Measurements from ENCODE around the gene CCDC6. TPM values are rescaled to one million over a fixed set of nuclear protein-coding genes. Genes with fewer than 3 reads are reported as not detected.

CCDC6 gene
- polyA plus RNA-seq, 6 donors from 2014 or later, result 7.8 to 20.9 (median 11.7) TPM

- DNase-seq (peak; percentile 19), ATAC-seq (ENCODE audit: low read depth in 2 of 2) (no peak)
- Mint-ChIP-seq H3K9me3 (no peaks in the 10 kb centered on the region), H3K27ac (peak overlapping the region in 4 of 6 donors; percentile 32 to 74 (median 56)), H3K27me3 (no peaks in the 10 kb centered on the region), H3K36me3 (peaks cover 10 to 19% of the 10 kb centered on the region in 2 donors), H3K4me1 (peaks cover 46 to 63% (median 52%) of the 10 kb centered on the region in 3 donors), H3K4me3 (no peak overlapping the region)
These were observed 75.6 kb downstream of the CCDC6 start for GRCh38 chr10:59830601-59831259.

DNA sequence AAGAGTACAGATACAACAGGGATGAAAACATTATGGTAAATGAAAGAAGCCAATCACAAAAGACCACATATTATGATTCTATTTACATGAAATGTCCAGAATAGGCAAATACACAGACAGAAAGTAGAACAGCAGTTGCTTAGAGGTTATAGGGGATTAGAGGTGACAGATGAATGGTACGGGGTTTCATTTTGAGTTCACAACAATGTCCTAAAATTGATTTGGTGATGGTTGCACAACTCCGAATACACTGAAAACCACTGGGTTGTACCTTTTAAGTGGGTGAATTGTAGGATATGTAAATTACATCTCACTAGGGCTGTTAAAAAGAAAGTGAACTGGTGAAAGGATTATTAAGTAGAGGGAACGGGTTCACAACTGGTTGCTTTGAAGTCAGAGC lies 76.8 kb downstream of the CCDC6 start:
- peaks cover 40 to 57% (median 46%) of the 10 kb centered on the region in 3 donors for H3K4me1 Mint-ChIP-seq
- peaks cover 16 to 27% of the 10 kb centered on the region in 2 donors for H3K36me3 Mint-ChIP-seq
- no peak overlapping the region for H3K4me3 Mint-ChIP-seq
- ATAC-seq (ENCODE audit: low read depth in 2 of 2) (no peak), DNase-seq (no peak)
- no peaks in the 10 kb centered on the region for H3K9me3 Mint-ChIP-seq
- no peaks in the 10 kb centered on the region for H3K27me3 Mint-ChIP-seq
- peak overlapping the region in 1 of 6 donors; percentile 23 for H3K27ac Mint-ChIP-seq

DNA sequence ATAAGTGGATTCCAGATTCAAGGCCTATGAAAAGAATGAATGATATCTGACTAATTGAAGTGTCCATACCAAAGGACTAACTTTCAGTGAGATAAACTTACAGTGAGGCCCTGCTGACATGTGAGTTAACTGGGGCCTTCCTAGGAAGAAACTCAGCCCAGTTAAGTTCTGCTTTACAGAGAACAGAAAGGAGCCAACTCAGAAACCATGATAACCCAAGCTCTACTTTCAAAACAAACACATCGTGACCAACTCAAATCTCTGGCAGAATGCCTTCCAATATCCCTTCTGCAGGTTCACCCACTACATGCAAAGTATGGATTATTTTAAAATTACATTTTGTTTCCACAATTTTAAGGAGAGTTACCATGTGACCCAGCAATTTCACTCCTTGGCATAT lies 77.3 kb downstream of the CCDC6 start:
- DNase-seq, result no peak
- H3K36me3 Mint-ChIP-seq, result peaks cover 16 to 27% of the 10 kb centered on the region in 2 donors
- no peaks in the 10 kb centered on the region for H3K27me3 Mint-ChIP-seq
- H3K4me3 Mint-ChIP-seq, result no peak overlapping the region
- peaks cover 37 to 57% (median 44%) of the 10 kb centered on the region in 3 donors for H3K4me1 Mint-ChIP-seq
- H3K9me3 Mint-ChIP-seq, result no peaks in the 10 kb centered on the region
- ATAC-seq (ENCODE audit: low read depth in 2 of 2), result no peak
- peak overlapping the region in 2 of 6 donors; percentile 23 to 61 for H3K27ac Mint-ChIP-seq

DNA sequence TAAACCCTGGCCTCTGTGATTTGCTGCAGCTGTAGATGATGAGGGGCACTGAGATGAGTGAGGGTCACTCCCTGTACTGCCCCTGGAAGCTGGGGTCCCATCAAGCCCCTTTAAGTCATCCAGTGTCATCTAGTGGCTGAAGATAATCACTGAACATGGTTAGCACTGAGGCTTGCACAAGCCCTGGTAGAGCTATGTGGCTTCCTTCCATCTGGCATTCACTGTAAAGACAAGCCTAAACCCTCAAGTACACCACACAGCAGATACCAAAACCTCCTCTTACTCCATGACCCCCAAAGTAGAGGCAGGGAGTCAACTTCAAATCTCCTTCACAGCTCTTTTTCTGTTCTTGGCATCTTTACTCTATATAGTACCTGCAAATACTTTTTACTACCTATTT lies 80.4 kb downstream of the CCDC6 start:
- H3K27me3 Mint-ChIP-seq, result no peaks in the 10 kb centered on the region
- no peak overlapping the region for H3K27ac Mint-ChIP-seq
- H3K9me3 Mint-ChIP-seq, result no peaks in the 10 kb centered on the region
- peaks cover 33 to 49% (median 34%) of the 10 kb centered on the region in 3 donors for H3K4me1 Mint-ChIP-seq
- peaks cover 16 to 19% of the 10 kb centered on the region in 2 donors for H3K36me3 Mint-ChIP-seq
- ATAC-seq (ENCODE audit: low read depth in 2 of 2) (no peak), DNase-seq (no peak)
- no peak overlapping the region for H3K4me3 Mint-ChIP-seq

GRCh38 chr10:59823751-59824150 lies 82.6 kb downstream of the CCDC6 start:
- DNase-seq (no peak), ATAC-seq (ENCODE audit: low read depth in 2 of 2) (no peak)
- Mint-ChIP-seq H3K4me3 (no peak overlapping the region), H3K4me1 (peaks cover 28 to 36% (median 30%) of the 10 kb centered on the region in 3 donors), H3K36me3 (peaks cover 16 to 19% of the 10 kb centered on the region in 2 donors), H3K27me3 (no peaks in the 10 kb centered on the region), H3K27ac (no peak overlapping the region), H3K9me3 (no peaks in the 10 kb centered on the region)

DNA sequence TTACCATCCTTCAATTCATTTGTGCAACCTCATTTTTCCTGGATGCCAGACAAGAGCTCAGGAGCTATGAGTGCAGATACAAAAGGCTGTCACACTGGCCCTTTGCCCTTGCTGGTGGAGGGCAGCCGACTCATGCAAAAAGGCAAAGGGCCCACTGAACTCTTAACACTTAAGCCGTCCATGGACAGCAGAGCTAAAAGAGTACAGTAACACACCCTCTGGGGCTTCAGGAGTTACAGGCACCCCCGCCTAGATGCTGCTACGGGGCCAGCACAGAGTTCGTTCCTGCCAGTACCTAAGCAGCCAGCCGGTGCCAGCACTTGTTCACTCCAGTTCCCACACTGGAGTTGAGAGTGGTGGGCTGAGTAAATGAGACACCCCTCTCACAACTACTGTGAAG lies 83.2 kb downstream of the CCDC6 start:
- no peaks in the 10 kb centered on the region for H3K9me3 Mint-ChIP-seq
- no peak overlapping the region for H3K27ac Mint-ChIP-seq
- no peak for DNase-seq
- peaks cover 28 to 36% (median 30%) of the 10 kb centered on the region in 3 donors for H3K4me1 Mint-ChIP-seq
- H3K36me3 Mint-ChIP-seq, result peaks cover 16 to 19% of the 10 kb centered on the region in 2 donors
- no peak for ATAC-seq (ENCODE audit: low read depth in 2 of 2)
- no peaks in the 10 kb centered on the region for H3K27me3 Mint-ChIP-seq
- no peak overlapping the region for H3K4me3 Mint-ChIP-seq

DNA sequence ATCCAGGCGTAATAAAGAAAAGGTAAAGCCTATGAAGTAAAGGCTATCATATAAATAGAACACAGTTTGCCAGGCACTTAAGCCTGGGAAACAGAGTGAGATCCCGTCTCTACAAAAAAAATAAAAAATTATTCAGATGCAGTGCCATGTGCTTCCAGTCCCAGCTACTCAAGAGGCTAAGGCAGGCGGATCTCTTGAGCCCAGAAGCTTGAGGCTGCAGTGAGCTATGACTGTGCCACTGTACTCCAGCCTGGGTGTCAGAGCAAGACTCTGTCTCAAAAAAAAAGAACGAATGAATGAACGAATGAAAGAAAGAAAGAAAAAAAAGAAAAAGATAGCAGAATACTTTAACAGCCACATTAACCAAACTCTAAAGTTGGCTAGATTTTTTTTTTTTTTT lies 85.9 kb downstream of the CCDC6 start:
- peak overlapping the region in 2 of 6 donors; percentile 46 to 81 for H3K27ac Mint-ChIP-seq
- ATAC-seq (ENCODE audit: low read depth in 2 of 2) (no peak), DNase-seq (no peak)
- no peaks in the 10 kb centered on the region for H3K9me3 Mint-ChIP-seq
- no peak overlapping the region for H3K4me3 Mint-ChIP-seq
- peaks cover 5 to 6% of the 10 kb centered on the region in 2 donors for H3K36me3 Mint-ChIP-seq
- H3K27me3 Mint-ChIP-seq, result no peaks in the 10 kb centered on the region
- H3K4me1 Mint-ChIP-seq, result peaks cover 18 to 30% (median 21%) of the 10 kb centered on the region in 3 donors

DNA sequence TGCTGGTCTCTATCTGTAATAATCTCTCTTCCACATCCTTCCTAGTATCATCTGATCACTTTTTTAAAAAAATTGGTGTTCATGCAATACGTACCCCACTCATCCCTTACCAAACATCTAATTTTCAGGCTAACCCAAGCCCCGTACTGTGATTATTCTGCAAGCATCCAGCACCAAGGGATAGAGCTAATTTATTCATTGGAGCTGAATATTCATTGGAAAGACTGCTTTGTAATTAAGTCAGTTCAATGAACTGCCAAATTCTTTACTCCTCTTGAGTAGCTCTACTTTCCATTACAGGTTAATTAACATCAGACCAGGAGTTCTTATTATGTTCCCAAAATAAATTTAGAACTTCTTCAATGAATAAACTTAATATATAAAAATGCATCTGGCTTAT lies 86.7 kb downstream of the CCDC6 start:
- H3K27ac Mint-ChIP-seq, result peak overlapping the region in 2 of 6 donors; percentile 17 to 40
- no peaks in the 10 kb centered on the region for H3K9me3 Mint-ChIP-seq
- H3K4me1 Mint-ChIP-seq, result peaks cover 13 to 25% (median 18%) of the 10 kb centered on the region in 3 donors
- ATAC-seq (ENCODE audit: low read depth in 2 of 2) (no peak), DNase-seq (no peak)
- H3K4me3 Mint-ChIP-seq, result no peak overlapping the region
- no peaks in the 10 kb centered on the region for H3K27me3 Mint-ChIP-seq
- no peaks in the 10 kb centered on the region for H3K36me3 Mint-ChIP-seq

DNA sequence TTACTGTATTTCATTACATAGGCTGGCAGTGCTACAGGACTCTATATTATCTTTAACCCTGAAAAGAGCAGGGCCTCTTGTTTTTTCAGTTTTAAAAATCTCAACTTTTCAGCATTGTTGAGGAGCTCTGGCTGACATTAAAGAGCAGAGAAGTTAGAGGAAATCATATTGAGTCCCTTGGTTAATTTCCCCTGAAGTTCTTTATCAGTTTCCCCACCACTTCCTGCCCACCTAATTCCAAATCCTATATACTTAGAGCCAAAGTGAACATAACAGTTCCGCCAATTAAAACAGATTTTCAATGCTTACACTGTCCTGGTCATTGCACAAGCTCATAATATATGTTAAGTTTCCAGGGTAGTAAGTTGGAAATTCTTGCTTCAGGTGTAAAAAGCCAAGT lies 87.1 kb downstream of the CCDC6 start:
- Mint-ChIP-seq H3K36me3 (no peaks in the 10 kb centered on the region), H3K4me3 (no peak overlapping the region), H3K9me3 (no peaks in the 10 kb centered on the region), H3K27me3 (no peaks in the 10 kb centered on the region), H3K4me1 (peaks cover 10 to 25% (median 16%) of the 10 kb centered on the region in 3 donors), H3K27ac (no peak overlapping the region)
- no peak for DNase-seq
- ATAC-seq (ENCODE audit: low read depth in 2 of 2), result no peak

GRCh38 chr10:59817773-59818172 lies 88.6 kb downstream of the CCDC6 start:
- DNase-seq (no peak), ATAC-seq (ENCODE audit: low read depth in 2 of 2) (no peak)
- no peaks in the 10 kb centered on the region for H3K27me3 Mint-ChIP-seq
- H3K4me3 Mint-ChIP-seq, result no peak overlapping the region
- H3K9me3 Mint-ChIP-seq, result no peaks in the 10 kb centered on the region
- H3K4me1 Mint-ChIP-seq, result peaks cover 10 to 25% (median 11%) of the 10 kb centered on the region in 3 donors
- peaks cover 0 to 10% of the 10 kb centered on the region in 2 donors for H3K36me3 Mint-ChIP-seq
- H3K27ac Mint-ChIP-seq, result peak overlapping the region in 3 of 6 donors; percentile 24 to 78 (median 50)

- H3K27ac Mint-ChIP-seq, result peak overlapping the region in 1 of 6 donors; percentile 8
These were observed 91.5 kb downstream of the CCDC6 start for GRCh38 chr10:59814878-59815277.

GRCh38 chr10:59812519-59813122 lies 93.7 kb downstream of the CCDC6 start:
- DNase-seq (no peak), ATAC-seq (ENCODE audit: low read depth in 2 of 2) (no peak)
- Mint-ChIP-seq H3K9me3 (no peaks in the 10 kb centered on the region), H3K27me3 (no peaks in the 10 kb centered on the region), H3K4me3 (no peak overlapping the region), H3K4me1 (peaks cover 13 to 20% (median 18%) of the 10 kb centered on the region in 3 donors), H3K36me3 (peaks cover 22 to 26% of the 10 kb centered on the region in 2 donors), H3K27ac (no peak overlapping the region)

More at GRCh38 chr10:59814878-59815277, 91.5 kb downstream of the CCDC6 start:
- Mint-ChIP-seq H3K4me1 (peaks cover 0 to 18% (median 4%) of the 10 kb centered on the region in 3 donors), H3K27me3 (no peaks in the 10 kb centered on the region), H3K4me3 (no peak overlapping the region), H3K9me3 (no peaks in the 10 kb centered on the region), H3K36me3 (peaks cover 14 to 26% of the 10 kb centered on the region in 2 donors)
- no peak for DNase-seq
- no peak for ATAC-seq (ENCODE audit: low read depth in 2 of 2)

GRCh38 chr10:59809644-59809974 lies 96.7 kb downstream of the CCDC6 start:
- Mint-ChIP-seq H3K4me1 (peaks cover 12 to 25% (median 13%) of the 10 kb centered on the region in 3 donors), H3K27me3 (no peaks in the 10 kb centered on the region), H3K27ac (peak overlapping the region in 2 of 6 donors; percentile 76 to 77), H3K36me3 (peaks cover 37 to 41% of the 10 kb centered on the region in 2 donors), H3K4me3 (no peak overlapping the region), H3K9me3 (no peaks in the 10 kb centered on the region)
- DNase-seq (no peak), ATAC-seq (ENCODE audit: low read depth in 2 of 2) (no peak)
